HepG2 (cell line): ENCODE data around the gene ZPR1. TPM values are rescaled to one million over a fixed set of nuclear protein-coding genes. Genes with fewer than 3 reads are reported as not detected.
A peak's percentile ranks its signal among the peaks of the same experiment; 100 is the strongest.

Experiments
- ATAD3A ChIP-seq: sonication (generic); formaldehyde crosslinking; IDR thresholded peaks from 2 replicates; pipeline ENCODE4 v1.4.0; 2020; ENCODE audit warnings: missing genetic modification reagents
- CEBPG ChIP-seq: IDR thresholded peaks from 2 replicates; pipeline ENCODE4 v1.6.1; 2016
- FOSL2 ChIP-seq: sonication (generic); formaldehyde crosslinking; IDR thresholded peaks from 2 replicates; pipeline ENCODE4 v1.4.0; 2020; ENCODE audit warnings: missing genetic modification reagents
- FOXP1 ChIP-seq, 2 experiments: fragments of 450-650 bp in 1 of 2; IDR thresholded peaks; 2 replicates each; pipeline ENCODE4 v1.6.1; 2017 to 2018; ENCODE audit warnings: antibody characterized with exemption in 1 of 2
- HDAC1 ChIP-seq: sonication (generic); formaldehyde crosslinking; IDR thresholded peaks from 2 replicates; pipeline ENCODE4 v1.5.1; 2020; ENCODE audit warnings: mild to moderate bottlenecking, missing genetic modification reagents
- HNRNPK ChIP-seq: fragments of 200-400 bp; formaldehyde crosslinking; IDR thresholded peaks from 2 replicates; pipeline ENCODE4 v1.6.1; 2018; ENCODE audit warnings: low read length, low read depth, moderate library complexity, mild to moderate bottlenecking; ENCODE audit not compliant: poor library complexity, severe bottlenecking
- HOXA5 ChIP-seq: sonication (generic); formaldehyde crosslinking; IDR thresholded peaks from 2 replicates; pipeline ENCODE4 v1.4.0; 2020; ENCODE audit warnings: missing genetic modification reagents
- KMT2A ChIP-seq: sonication (generic); formaldehyde crosslinking; IDR thresholded peaks from 2 replicates; pipeline ENCODE4 v1.4.0; 2020; ENCODE audit warnings: missing genetic modification reagents
- NFE2L2 ChIP-seq: fragments of 150-350 bp; IDR thresholded peaks from 2 replicates; pipeline ENCODE4 v1.6.1; 2014; ENCODE audit warnings: low read length
- RELA ChIP-seq: sonication (generic); formaldehyde crosslinking; IDR thresholded peaks from 2 replicates; pipeline ENCODE4 v1.4.0; 2020; ENCODE audit warnings: missing genetic modification reagents
- SATB2 ChIP-seq: sonication (generic); formaldehyde crosslinking; IDR thresholded peaks from 2 replicates; pipeline ENCODE4 v1.5.0; 2020; ENCODE audit warnings: missing genetic modification reagents
- SKI ChIP-seq: fragments of 450-650 bp; IDR thresholded peaks from one replicate; pipeline ENCODE4 v1.6.1; 2018; ENCODE audit warnings: mild to moderate bottlenecking; ENCODE audit not compliant: partially characterized antibody
- SOX13 ChIP-seq, 3 experiments: fragments of 450-650 bp in 1 of 3; sonication (generic) in 1 of 3; formaldehyde crosslinking in 1 of 3; IDR thresholded peaks in 2 of 3; conservative IDR thresholded peaks in 1 of 3; 2 replicates each; pipeline versions ENCODE4 v1.5.0 to v1.6.1; 2016 to 2020; ENCODE audit warnings: antibody characterized with exemption in 1 of 3, mild to moderate bottlenecking in 1 of 3, missing compliant biosample characterization in 1 of 3, missing genetic modification reagents in 1 of 3, moderate library complexity in 1 of 3
- ZNF121 ChIP-seq: sonication (generic); formaldehyde crosslinking; IDR thresholded peaks from 2 replicates; pipeline ENCODE4 v1.5.0; 2020; ENCODE audit warnings: mild to moderate bottlenecking, missing genetic modification reagents
- ZNF333 ChIP-seq: sonication (generic); formaldehyde crosslinking; IDR thresholded peaks from 2 replicates; pipeline ENCODE4 v1.4.0; 2020; ENCODE audit warnings: mild to moderate bottlenecking, missing genetic modification reagents, borderline replicate concordance
- ZNF546 ChIP-seq: sonication (generic); formaldehyde crosslinking; conservative IDR thresholded peaks from 2 replicates; pipeline ENCODE4 v1.8.1; 2023; ENCODE audit warnings: mild to moderate bottlenecking, missing genetic modification reagents
- ZNF552 ChIP-seq: sonication (generic); formaldehyde crosslinking; IDR thresholded peaks from 2 replicates; pipeline ENCODE4 v1.9.0; 2022; ENCODE audit warnings: missing genetic modification reagents, mild to moderate bottlenecking, borderline replicate concordance
- ZNF562 ChIP-seq: sonication (generic); formaldehyde crosslinking; IDR thresholded peaks from 2 replicates; pipeline ENCODE4 v1.8.0; 2022; ENCODE audit warnings: missing genetic modification reagents, borderline replicate concordance
- ZNF746 ChIP-seq: sonication (generic); formaldehyde crosslinking; IDR thresholded peaks from 2 replicates; pipeline ENCODE4 v1.8.0; 2022; ENCODE audit warnings: mild to moderate bottlenecking, missing genetic modification reagents
- polyA plus RNA-seq, 8 experiments: library from polyadenylated mRNA; depleted of rRNA in 3 of 8; stranded (reverse) in 7 of 8; unstranded in 1 of 8; fragments of >200 nt; fragmentation: Illumina TruSeq in 4 of 8; extraction: Trizol in 4 of 8; gene quantifications; 2 replicates each; pipeline versions ENCODE4 v1.2.1 to v1.2.3, GENCODE V29; 2011 to 2016; ENCODE audit warnings: low read depth in 4 of 8, missing spikeins in 1 of 8, mixed read lengths in 1 of 8; ENCODE audit not compliant: insufficient read depth in 1 of 8
- total RNA-seq, 5 experiments: library from RNA; depleted of rRNA; stranded (reverse); fragments of >200 nt; fragmentation: Illumina TruSeq; extraction: Trizol; gene quantifications; 2 replicates each; pipeline ENCODE4 v1.2.3, GENCODE V29; 2016; ENCODE audit warnings: low read depth in 1 of 5
- TF ChIP-seq, protein P1 (sequence below): sonication (generic); formaldehyde crosslinking; IDR thresholded peaks from 2 replicates; pipeline ENCODE4 v1.4.0; 2020; ENCODE audit warnings: missing genetic modification reagents
- TF ChIP-seq, protein P2 (sequence below): sonication (generic); IDR thresholded peaks from 2 replicates; pipeline ENCODE4 v1.6.1; 2016; ENCODE audit warnings: low read depth, borderline replicate concordance
- TF ChIP-seq, protein P3 (sequence below): IDR thresholded peaks from 2 replicates; pipeline ENCODE4 v1.6.1; 2012; ENCODE audit warnings: low read length, improper control_type of control experiment
- TF ChIP-seq, protein P4 (sequence below): sonication (generic); formaldehyde crosslinking; IDR thresholded peaks from 2 replicates; pipeline ENCODE4 v1.4.0; 2020; ENCODE audit warnings: low read depth, mild to moderate bottlenecking, missing genetic modification reagents

The ZPR1 gene
- total and polyA plus RNA-seq, 2 of the 13 experiments (the other 11 are each of a cell fraction or from before 2014, with no cell fraction given): 40.0 to 79.3 TPM

DNA sequence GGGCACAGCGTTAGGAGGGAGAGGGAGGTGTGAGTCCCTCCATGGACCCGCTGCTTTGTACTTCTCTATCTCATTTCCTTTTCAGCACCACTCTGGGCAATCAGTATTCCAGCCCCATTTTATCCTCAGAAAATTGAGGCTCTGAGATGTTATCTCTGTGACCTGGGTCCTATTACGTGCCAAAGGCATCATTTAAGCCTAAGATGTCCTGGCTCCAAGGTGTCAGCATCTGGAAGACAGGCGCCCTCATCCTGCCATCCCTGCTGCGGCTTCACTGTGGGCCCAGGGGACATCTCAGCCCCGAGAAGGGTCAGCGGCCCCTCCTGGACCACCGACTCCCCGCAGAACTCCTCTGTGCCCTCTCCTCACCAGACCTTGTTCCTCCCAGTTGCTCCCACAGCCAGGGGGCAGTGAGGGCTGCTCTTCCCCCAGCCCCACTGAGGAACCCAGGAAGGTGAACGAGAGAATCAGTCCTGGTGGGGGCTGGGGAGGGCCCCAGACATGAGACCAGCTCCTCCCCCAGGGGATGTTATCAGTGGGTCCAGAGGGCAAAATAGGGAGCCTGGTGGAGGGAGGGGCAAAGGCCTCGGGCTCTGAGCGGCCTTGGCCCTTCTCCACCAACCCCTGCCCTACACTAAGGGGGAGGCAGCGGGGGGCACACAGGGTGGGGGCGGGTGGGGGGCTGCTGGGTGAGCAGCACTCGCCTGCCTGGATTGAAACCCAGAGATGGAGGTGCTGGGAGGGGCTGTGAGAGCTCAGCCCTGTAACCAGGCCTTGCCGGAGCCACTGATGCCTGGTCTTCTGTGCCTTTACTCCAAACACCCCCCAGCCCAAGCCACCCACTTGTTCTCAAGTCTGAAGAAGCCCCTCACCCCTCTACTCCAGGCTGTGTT lies 41.1 kb upstream of the ZPR1 start (continued):
- TF ChIP-seq, protein P1, sequence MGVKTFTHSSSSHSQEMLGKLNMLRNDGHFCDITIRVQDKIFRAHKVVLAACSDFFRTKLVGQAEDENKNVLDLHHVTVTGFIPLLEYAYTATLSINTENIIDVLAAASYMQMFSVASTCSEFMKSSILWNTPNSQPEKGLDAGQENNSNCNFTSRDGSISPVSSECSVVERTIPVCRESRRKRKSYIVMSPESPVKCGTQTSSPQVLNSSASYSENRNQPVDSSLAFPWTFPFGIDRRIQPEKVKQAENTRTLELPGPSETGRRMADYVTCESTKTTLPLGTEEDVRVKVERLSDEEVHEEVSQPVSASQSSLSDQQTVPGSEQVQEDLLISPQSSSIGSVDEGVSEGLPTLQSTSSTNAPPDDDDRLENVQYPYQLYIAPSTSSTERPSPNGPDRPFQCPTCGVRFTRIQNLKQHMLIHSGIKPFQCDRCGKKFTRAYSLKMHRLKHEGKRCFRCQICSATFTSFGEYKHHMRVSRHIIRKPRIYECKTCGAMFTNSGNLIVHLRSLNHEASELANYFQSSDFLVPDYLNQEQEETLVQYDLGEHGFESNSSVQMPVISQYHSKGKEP (CRISPR knock-in tag): no peak
- TF ChIP-seq ATAD3A (CRISPR knock-in tag) (no peak), FOSL2 (CRISPR knock-in tag) (peak; percentile 65; the same call in 1 of the 2 replicates), FOXP1 (IDR thresholded peaks at IDR 0.05) (no peak), FOXP1 (CRISPR knock-in tag; IDR thresholded peaks at IDR 0.05) (peak; percentile 60), KMT2A (CRISPR knock-in tag) (no peak), ZNF546 (CRISPR knock-in tag) (no peak), ZNF562 (CRISPR knock-in tag) (no peak), RELA (0 out of 2 replicates have a peak, but pooled peaks have one; percentile 65), ZNF121 (CRISPR knock-in tag) (no peak), HOXA5 (CRISPR knock-in tag) (peak; percentile 86; the same call in 1 of the 2 replicates), ZNF552 (CRISPR knock-in tag) (no peak), ZNF333 (peak; percentile 23; the same call in 1 of the 2 replicates), SKI (peak; percentile 91), ZNF746 (CRISPR knock-in tag) (peak; percentile 88), HNRNPK (no peak), HDAC1 (peak; percentile 90), SOX13 (IDR thresholded peaks at IDR 0.05) (peak; percentile 51; the same call in 1 of the 2 replicates), SOX13 (CRISPR knock-in tag; conservative IDR thresholded peaks at IDR 0.05 in 1 of 2, IDR thresholded peaks at IDR 0.05 in 1 of 2) (peak in 1 of 2 experiments; percentile 87; a peak in 2 of 4 replicates), SATB2 (no peak), NFE2L2 (no peak), CEBPG (peak; percentile 55; the same call in 1 of the 2 replicates)
- TF ChIP-seq, protein P2, sequence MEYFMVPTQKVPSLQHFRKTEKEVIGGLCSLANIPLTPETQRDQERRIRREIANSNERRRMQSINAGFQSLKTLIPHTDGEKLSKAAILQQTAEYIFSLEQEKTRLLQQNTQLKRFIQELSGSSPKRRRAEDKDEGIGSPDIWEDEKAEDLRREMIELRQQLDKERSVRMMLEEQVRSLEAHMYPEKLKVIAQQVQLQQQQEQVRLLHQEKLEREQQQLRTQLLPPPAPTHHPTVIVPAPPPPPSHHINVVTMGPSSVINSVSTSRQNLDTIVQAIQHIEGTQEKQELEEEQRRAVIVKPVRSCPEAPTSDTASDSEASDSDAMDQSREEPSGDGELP: peak; percentile 57; the same call in 1 of the 2 replicates
- TF ChIP-seq, protein P3, sequence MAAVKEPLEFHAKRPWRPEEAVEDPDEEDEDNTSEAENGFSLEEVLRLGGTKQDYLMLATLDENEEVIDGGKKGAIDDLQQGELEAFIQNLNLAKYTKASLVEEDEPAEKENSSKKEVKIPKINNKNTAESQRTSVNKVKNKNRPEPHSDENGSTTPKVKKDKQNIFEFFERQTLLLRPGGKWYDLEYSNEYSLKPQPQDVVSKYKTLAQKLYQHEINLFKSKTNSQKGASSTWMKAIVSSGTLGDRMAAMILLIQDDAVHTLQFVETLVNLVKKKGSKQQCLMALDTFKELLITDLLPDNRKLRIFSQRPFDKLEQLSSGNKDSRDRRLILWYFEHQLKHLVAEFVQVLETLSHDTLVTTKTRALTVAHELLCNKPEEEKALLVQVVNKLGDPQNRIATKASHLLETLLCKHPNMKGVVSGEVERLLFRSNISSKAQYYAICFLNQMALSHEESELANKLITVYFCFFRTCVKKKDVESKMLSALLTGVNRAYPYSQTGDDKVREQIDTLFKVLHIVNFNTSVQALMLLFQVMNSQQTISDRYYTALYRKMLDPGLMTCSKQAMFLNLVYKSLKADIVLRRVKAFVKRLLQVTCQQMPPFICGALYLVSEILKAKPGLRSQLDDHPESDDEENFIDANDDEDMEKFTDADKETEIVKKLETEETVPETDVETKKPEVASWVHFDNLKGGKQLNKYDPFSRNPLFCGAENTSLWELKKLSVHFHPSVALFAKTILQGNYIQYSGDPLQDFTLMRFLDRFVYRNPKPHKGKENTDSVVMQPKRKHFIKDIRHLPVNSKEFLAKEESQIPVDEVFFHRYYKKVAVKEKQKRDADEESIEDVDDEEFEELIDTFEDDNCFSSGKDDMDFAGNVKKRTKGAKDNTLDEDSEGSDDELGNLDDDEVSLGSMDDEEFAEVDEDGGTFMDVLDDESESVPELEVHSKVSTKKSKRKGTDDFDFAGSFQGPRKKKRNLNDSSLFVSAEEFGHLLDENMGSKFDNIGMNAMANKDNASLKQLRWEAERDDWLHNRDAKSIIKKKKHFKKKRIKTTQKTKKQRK: no peak
- TF ChIP-seq, protein P4, sequence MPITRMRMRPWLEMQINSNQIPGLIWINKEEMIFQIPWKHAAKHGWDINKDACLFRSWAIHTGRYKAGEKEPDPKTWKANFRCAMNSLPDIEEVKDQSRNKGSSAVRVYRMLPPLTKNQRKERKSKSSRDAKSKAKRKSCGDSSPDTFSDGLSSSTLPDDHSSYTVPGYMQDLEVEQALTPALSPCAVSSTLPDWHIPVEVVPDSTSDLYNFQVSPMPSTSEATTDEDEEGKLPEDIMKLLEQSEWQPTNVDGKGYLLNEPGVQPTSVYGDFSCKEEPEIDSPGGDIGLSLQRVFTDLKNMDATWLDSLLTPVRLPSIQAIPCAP (CRISPR knock-in tag): no peak
